WTC11 (cell line): ENCODE data around the gene HLTF.

Experiments used
- NFE2L1 ChIP-seq: sonication (generic); formaldehyde crosslinking; IDR thresholded peaks from 2 replicates; pipeline ENCODE4 v1.8.1; 2023; ENCODE audit warnings: missing genetic modification reagents
- NR2C2 ChIP-seq: sonication (generic); formaldehyde crosslinking; IDR thresholded peaks from 2 replicates; pipeline ENCODE4 v1.8.0; 2022; ENCODE audit warnings: mild to moderate bottlenecking, missing genetic modification reagents
- ZNF121 ChIP-seq: sonication (generic); formaldehyde crosslinking; IDR thresholded peaks from 2 replicates; pipeline ENCODE4 v1.8.0; 2023; ENCODE audit warnings: missing genetic modification reagents
- ZNF423 ChIP-seq: fragments of 250-450 bp; sonication (Bioruptor Pico); IDR thresholded peaks from 2 replicates; pipeline ENCODE4 v2.1.2; 2022; ENCODE audit warnings: mild to moderate bottlenecking, moderate library complexity
- TF ChIP-seq, protein P1 (sequence below): sonication (generic); formaldehyde crosslinking; IDR thresholded peaks from 2 replicates; pipeline ENCODE4 v1.8.1; 2022; ENCODE audit warnings: mild to moderate bottlenecking, missing genetic modification reagents, moderate library complexity, borderline replicate concordance

GRCh38 chr3:149067883-149068282, 18.4 kb downstream of the HLTF start:
- TF ChIP-seq NR2C2 (no peak), ZNF423 (CRISPR knock-in tag) (no peak), NFE2L1 (CRISPR knock-in tag) (no peak), ZNF121 (CRISPR knock-in tag) (no peak)
- TF ChIP-seq, protein P1, sequence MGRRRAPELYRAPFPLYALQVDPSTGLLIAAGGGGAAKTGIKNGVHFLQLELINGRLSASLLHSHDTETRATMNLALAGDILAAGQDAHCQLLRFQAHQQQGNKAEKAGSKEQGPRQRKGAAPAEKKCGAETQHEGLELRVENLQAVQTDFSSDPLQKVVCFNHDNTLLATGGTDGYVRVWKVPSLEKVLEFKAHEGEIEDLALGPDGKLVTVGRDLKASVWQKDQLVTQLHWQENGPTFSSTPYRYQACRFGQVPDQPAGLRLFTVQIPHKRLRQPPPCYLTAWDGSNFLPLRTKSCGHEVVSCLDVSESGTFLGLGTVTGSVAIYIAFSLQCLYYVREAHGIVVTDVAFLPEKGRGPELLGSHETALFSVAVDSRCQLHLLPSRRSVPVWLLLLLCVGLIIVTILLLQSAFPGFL: no peak
